CD4-positive, alpha-beta T cell (primary cell): ENCODE data around the gene ATG5. TPM values are rescaled to one million over a fixed set of nuclear protein-coding genes. Genes with fewer than 3 reads are reported as not detected.

Experiments
- ATAC-seq: fragments of 200-7000 bp; cut with Tn5 transposase; one replicate; pipeline ENCODE4 v1.10.0; 2022; ENCODE audit warnings: mild to moderate bottlenecking; ENCODE audit not compliant: poor library complexity
- CTCF ChIA-PET: fragments of 350-600 bp; sonication (Branson Sonifier 250); formaldehyde crosslinking; loops from one replicate; lab custom pipeline; 2021; ENCODE audit warnings: antibody characterized with exemption, inconsistent platforms; lab: Charles Lee
- POLR2A ChIA-PET: fragments of 350-600 bp; sonication (Branson Sonifier 250); formaldehyde crosslinking; loops from one replicate; lab custom pipeline; 2021; ENCODE audit warnings: antibody characterized with exemption, inconsistent platforms; lab: Charles Lee
- DNase-seq, 14 experiments: peaks; one replicate each; pipeline ENCODE4 v3.0.0-alpha.2; 2013 to 2020; ENCODE audit warnings: mixed read lengths in 2 of 14
- H3K27ac ChIP-seq, 2 donors: one replicate each; pipeline versions ENCODE4 v1.5.1 to v1.7.0; 2013; ENCODE audit warnings: low read length in 2 of 2, low read depth in 1 of 2, mild to moderate bottlenecking in 1 of 2
- H3K27me3 ChIP-seq, 2 experiments: 1 replicate in 1 of 2; 2 replicates in 1 of 2; pipeline versions ENCODE4 v1.6.1 to v1.7.0; 2013; ENCODE audit warnings: low read length in 2 of 2, control low read depth in 1 of 2, mild to moderate bottlenecking in 1 of 2, moderate library complexity in 1 of 2; ENCODE audit not compliant: insufficient read depth in 2 of 2, control insufficient read depth in 1 of 2
- H3K36me3 ChIP-seq: one replicate; pipeline ENCODE4 v1.6.1; 2013; ENCODE audit warnings: low read length, control low read depth; ENCODE audit not compliant: insufficient read depth
- H3K4me1 ChIP-seq: one replicate; pipeline ENCODE4 v1.6.1; 2013; ENCODE audit warnings: low read length, control low read depth; ENCODE audit not compliant: insufficient read depth
- H3K4me3 ChIP-seq: one replicate; pipeline ENCODE4 v1.5.1; 2013; ENCODE audit warnings: mild to moderate bottlenecking, low read length, moderate library complexity
- H3K9me3 ChIP-seq, 2 experiments: 1 replicate in 1 of 2; 2 replicates in 1 of 2; pipeline versions ENCODE4 v1.6.1 to v1.7.0; 2013; ENCODE audit warnings: low read length in 2 of 2, mild to moderate bottlenecking in 2 of 2, control low read depth in 1 of 2, moderate library complexity in 1 of 2; ENCODE audit not compliant: control insufficient read depth in 1 of 2, insufficient read depth in 1 of 2
- H3K27ac Mint-ChIP-seq: one replicate; pipeline ENCODE4 v1.8.0; 2020; ENCODE audit warnings: mixed read lengths
- H3K27me3 Mint-ChIP-seq: one replicate; pipeline ENCODE4 v1.8.0; 2021; ENCODE audit warnings: mixed read lengths
- H3K36me3 Mint-ChIP-seq: one replicate; pipeline ENCODE4 v1.8.0; 2021; ENCODE audit warnings: low read depth, mixed read lengths
- H3K4me1 Mint-ChIP-seq: one replicate; pipeline ENCODE4 v1.8.0; 2021; ENCODE audit warnings: low read depth, mixed read lengths
- H3K4me3 Mint-ChIP-seq: one replicate; pipeline ENCODE4 v1.8.0; 2020; ENCODE audit warnings: mild to moderate bottlenecking, mixed read lengths
- H3K9me3 Mint-ChIP-seq: one replicate; pipeline ENCODE4 v1.8.0; 2020; ENCODE audit warnings: mixed read lengths
- intact Hi-C, 2 experiments: fragments of 100-400 bp; cut with DNase I in 1 of 2; cut with micrococcal nuclease in 1 of 2; formaldehyde crosslinking; loops; one replicate each; pipeline versions ENCODE4 v1.15.1 to v1.9.0; 2023 to 2025; cut with DNase I, micrococcal nuclease
- total RNA-seq, 174 experiments: library from RNA in 2 of 174; stranded (reverse) in 2 of 174; gene quantifications; one replicate each; pipeline ENCODE4 v1.2.3 and lab custom pipeline; 2021 to 2026
- TF ChIP-seq, protein P1 (sequence below): fragments of 200-600 bp; IDR thresholded peaks from one replicate; pipeline ENCODE4 v1.8.0; 2022; ENCODE audit warnings: antibody characterized with exemption, mild to moderate bottlenecking

ATG5 gene
- total RNA-seq, 2 experiments from 2014 or later, result 19.4 to 23.2 TPM

DNA sequence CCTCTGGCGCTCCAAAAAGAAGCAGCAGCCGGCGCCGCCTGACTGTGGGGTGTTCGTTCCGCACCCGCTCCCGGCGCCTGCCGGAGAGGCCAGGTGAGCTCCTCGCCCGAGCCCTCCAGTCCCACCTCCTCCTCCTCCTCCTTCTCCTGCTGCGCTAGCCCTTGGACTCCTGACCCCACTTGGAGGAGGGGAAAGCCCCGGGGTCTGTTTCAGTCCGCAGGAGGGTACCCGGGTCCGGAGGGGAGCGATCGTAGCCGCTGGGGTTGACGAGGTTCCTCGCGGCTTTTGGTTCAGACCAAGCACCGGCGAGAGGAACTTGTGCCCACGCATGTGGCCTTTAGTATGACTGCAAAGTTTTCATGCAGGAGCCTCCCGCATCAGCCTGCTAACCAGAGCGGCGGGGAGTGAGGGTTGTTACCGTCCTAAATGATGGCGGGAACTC lies 35.5 kb upstream of the ATG5 start:
- Mint-ChIP-seq H3K27me3 (peaks cover 44% of the 10 kb centered on the region), H3K27ac (no peak overlapping the region), H3K4me3 (peak overlapping the region; percentile 85), H3K36me3 (no peaks in the 10 kb centered on the region), H3K4me1 (peaks cover 6% of the 10 kb centered on the region), H3K9me3 (no peaks in the 10 kb centered on the region)
- CTCF ChIA-PET, result interaction anchor here (0.7 to 2.8 kb wide), 16 partner anchors 8 to 667 kb away, joined by 3 to 13 read pairs (median 3); partner anchors contain the start of genes ATG5 and MTRES1
- H3K4me1 ChIP-seq, result peaks cover 14% of the 10 kb centered on the region
- DNase-seq (peak in 10 of 14 experiments; percentile 0 to 40 (median 4)), ATAC-seq (no peak)
- H3K27me3 ChIP-seq, result peaks cover 18 to 28% of the 10 kb centered on the region in 2 experiments
- H3K27ac ChIP-seq, result no peak overlapping the region
- TF ChIP-seq, protein P1, sequence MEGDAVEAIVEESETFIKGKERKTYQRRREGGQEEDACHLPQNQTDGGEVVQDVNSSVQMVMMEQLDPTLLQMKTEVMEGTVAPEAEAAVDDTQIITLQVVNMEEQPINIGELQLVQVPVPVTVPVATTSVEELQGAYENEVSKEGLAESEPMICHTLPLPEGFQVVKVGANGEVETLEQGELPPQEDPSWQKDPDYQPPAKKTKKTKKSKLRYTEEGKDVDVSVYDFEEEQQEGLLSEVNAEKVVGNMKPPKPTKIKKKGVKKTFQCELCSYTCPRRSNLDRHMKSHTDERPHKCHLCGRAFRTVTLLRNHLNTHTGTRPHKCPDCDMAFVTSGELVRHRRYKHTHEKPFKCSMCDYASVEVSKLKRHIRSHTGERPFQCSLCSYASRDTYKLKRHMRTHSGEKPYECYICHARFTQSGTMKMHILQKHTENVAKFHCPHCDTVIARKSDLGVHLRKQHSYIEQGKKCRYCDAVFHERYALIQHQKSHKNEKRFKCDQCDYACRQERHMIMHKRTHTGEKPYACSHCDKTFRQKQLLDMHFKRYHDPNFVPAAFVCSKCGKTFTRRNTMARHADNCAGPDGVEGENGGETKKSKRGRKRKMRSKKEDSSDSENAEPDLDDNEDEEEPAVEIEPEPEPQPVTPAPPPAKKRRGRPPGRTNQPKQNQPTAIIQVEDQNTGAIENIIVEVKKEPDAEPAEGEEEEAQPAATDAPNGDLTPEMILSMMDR, result no peak
- peaks cover 0 to 4% of the 10 kb centered on the region in 2 experiments for H3K9me3 ChIP-seq
- peak overlapping the region; percentile 59 for H3K4me3 ChIP-seq
- no peaks in the 10 kb centered on the region for H3K36me3 ChIP-seq
- intact Hi-C loops, result no loop called here
- POLR2A ChIA-PET, result interaction anchor here (1.3 kb wide), 1 partner anchor 35 kb away, joined by 5 read pairs; the partner anchor contains the start of gene ATG5

GRCh38 chr6:106360410-106360988 lies 34.9 kb upstream of the ATG5 start, which contains the start of gene CRYBG1:
CRYBG1 (plus strand) TSS chr6:106360717; CDS start chr6:106360909, 192 bp downstream.
- TF ChIP-seq, protein P1, result peak; percentile 89
- ATAC-seq, result peak; percentile 97

GRCh38 chr6:106359959-106360409 lies 34.4 kb upstream of the ATG5 start:
- Histone ChIP-seq H3K4me3 (peak overlapping the region; percentile 35), H3K36me3 (no peaks in the 10 kb centered on the region), H3K27ac (no peak overlapping the region), H3K4me1 (peaks cover 14% of the 10 kb centered on the region), H3K27me3 (peaks cover 25 to 34% of the 10 kb centered on the region in 2 experiments), H3K9me3 (peaks cover 0 to 4% of the 10 kb centered on the region in 2 experiments)
- DNase-seq (no peak), ATAC-seq (no peak)
- no peak overlapping the region for H3K27ac Mint-ChIP-seq
- TF ChIP-seq, protein P1, result no peak
- no peaks in the 10 kb centered on the region for H3K36me3 Mint-ChIP-seq
- H3K9me3 Mint-ChIP-seq, result no peaks in the 10 kb centered on the region
- CTCF ChIA-PET, result interaction anchor here (0.9 to 2.8 kb wide), 5 partner anchors 13 to 206 kb away, joined by 3 to 13 read pairs (median 6); no protein-coding TSS in a partner anchor
- peaks cover 55% of the 10 kb centered on the region for H3K27me3 Mint-ChIP-seq
- intact Hi-C loops, result no loop called here
- peak overlapping the region; percentile 72 for H3K4me3 Mint-ChIP-seq
- POLR2A ChIA-PET, result interaction anchor here (1.3 kb wide), 1 partner anchor 34 kb away, joined by 5 read pairs; the partner anchor contains the start of gene ATG5
- H3K4me1 Mint-ChIP-seq, result peaks cover 6% of the 10 kb centered on the region

More at GRCh38 chr6:106360410-106360988, 34.9 kb upstream of the ATG5 start, which contains the start of gene CRYBG1:
- H3K4me3 Mint-ChIP-seq, result peak within 1 kb of the TSS; percentile 85
- H3K27ac Mint-ChIP-seq, result no peak within 1 kb of the TSS
- Histone ChIP-seq H3K27ac (no peak within 1 kb of the TSS), H3K27me3 (peaks cover 22 to 32% of the 10 kb centered on the region in 2 experiments), H3K4me1 (peaks cover 14% of the 10 kb centered on the region), H3K4me3 (peak within 1 kb of the TSS; percentile 59), H3K36me3 (no peaks in the 10 kb centered on the region), H3K9me3 (peaks cover 0 to 4% of the 10 kb centered on the region in 2 experiments)
- no peaks in the 10 kb centered on the region for H3K9me3 Mint-ChIP-seq
- peak; percentile 52 to 89 (median 65) for DNase-seq
- peaks cover 49% of the 10 kb centered on the region for H3K27me3 Mint-ChIP-seq
- CTCF ChIA-PET, result interaction anchor here (0.7 to 2.8 kb wide), 16 partner anchors 8 to 668 kb away, joined by 3 to 13 read pairs (median 3); partner anchors contain the start of genes ATG5 and MTRES1
- POLR2A ChIA-PET, result interaction anchor here (1.3 kb wide), 1 partner anchor 35 kb away, joined by 5 read pairs; the partner anchor contains the start of gene ATG5
- no peaks in the 10 kb centered on the region for H3K36me3 Mint-ChIP-seq
- intact Hi-C loops, result no loop called here
- peaks cover 6% of the 10 kb centered on the region for H3K4me1 Mint-ChIP-seq
